Measurements from ENCODE around the gene MUC20. TPM values are rescaled to one million over a fixed set of nuclear protein-coding genes. Genes with fewer than 3 reads are reported as not detected.
A peak's percentile ranks its signal among the peaks of the same experiment; 100 is the strongest.
"Not testable (repeated sequence)": the region's sequence is repeated elsewhere in the genome, so short reads cannot be mapped to it uniquely, and the experiment has no call there.

Gene MUC20
- total and polyA plus RNA-seq, 9 of the 15 experiments (the other 6 are each of a cell fraction or from before 2014, with no cell fraction given) = 0.03 to 0.23 (median 0.15) TPM; not detected in 3

DNA sequence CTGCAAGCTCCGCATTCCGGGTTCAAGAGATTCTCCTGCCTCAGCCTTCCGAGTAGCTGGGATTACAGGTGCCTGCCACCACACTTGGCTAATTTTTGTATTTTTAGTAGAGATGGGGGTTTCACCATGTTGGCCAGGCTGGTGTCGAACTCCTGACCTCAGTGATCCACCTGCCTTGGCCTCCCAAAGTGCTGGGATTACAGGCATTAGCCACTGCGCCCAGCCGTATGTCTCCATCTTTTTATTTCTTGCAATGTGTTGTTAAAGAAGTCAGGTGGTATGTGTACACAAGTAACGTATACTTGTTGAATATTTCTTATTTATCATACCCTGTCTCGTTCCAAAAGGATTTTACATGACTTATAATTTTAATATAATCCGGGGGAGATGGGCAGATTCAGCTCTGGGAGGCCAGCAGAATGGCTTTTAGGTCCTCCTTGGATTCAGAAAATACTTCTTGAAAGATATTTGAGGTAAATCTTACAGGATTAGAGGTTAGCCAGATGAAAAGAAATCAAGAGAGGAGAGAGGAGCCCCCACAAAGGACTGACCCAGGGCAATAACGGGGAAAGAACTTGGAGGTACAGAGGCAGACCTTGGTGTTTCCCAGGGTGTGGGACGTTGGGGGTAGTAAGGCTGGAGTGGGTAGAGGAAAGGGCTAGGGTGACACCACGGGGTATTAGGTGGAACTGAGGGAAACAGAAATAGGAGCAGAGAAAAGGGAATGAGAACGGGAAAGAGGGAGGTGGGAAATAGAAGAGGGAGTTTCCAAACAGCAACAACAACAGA lies 27.2 kb upstream of the MUC20 start (continued):
- TF ChIP-seq ZNF408 (CRISPR knock-in tag; IDR thresholded peaks at IDR 0.05; ENCODE audit: low read depth) = 0 out of 2 replicates have a peak, but pooled peaks have one; percentile 63
- no peak for TF ChIP-seq NCOA1 (IDR thresholded peaks at IDR 0.05; ENCODE audit: low read depth)
- TF ChIP-seq THRAP3 (IDR thresholded peaks at IDR 0.05; ENCODE audit: borderline replicate concordance) = no peak
- TF ChIP-seq ARHGAP35 (IDR thresholded peaks at IDR 0.05; ENCODE audit: partially characterized antibody) = peak; percentile 43
- TF ChIP-seq ZNF224 (CRISPR knock-in tag; IDR thresholded peaks at IDR 0.05) = no peak

DNA sequence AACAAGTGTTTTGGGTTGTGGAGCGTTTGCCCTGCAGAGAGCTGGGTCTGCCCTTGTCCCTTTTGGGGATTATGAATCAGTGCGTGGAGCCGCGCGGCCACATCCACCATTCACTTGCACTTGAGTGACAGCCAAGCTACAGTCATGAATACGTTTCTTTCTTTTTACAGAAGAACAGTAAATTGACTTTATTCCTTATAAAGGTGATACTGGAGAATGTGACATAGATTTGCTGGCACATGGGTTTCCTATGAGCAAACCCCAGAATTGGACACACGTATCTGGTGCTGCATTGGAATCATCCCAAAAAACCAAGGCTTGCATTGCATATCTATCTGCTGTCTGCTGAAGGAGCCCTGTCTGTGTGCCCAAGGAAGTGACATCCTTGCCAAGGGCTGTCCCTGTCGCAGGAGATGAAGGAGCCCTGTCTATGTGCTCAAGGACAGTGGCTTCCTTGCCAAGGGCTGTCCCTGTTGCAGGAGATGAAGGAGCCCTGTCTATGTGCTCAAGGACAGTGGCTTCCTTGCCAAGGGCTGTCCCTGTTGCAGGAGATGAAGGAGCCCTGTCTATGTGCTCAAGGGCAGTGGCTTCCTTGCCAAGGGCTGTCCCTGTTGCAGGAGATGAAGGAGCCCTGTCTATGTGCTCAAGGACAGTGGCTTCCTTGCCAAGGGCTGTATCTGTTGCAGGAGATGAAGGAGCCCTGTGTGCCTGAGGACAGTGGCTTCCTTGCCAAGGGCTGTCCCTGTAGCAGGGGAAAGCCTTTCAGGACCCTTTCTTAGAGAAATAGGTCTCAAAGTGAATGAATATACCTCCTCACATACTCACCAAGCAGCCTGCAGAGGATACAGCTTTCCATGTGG lies 26.3 kb upstream of the MUC20 start:
- ATAC-seq; H3K27ac ChIP-seq (ENCODE audit: extremely low read depth, low read depth, low read length); H3K9me1 ChIP-seq (ENCODE audit: control insufficient read depth, insufficient read depth, low read length); CTCF ChIA-PET (ENCODE audit: low intra/inter-chr PET ratio); FAIRE-seq; BruUV-seq (replicated peaks); H3K9ac ChIP-seq (ENCODE audit: insufficient read depth in 1 of 2, low read depth in 2 of 2, low read length in 2 of 2); H3K4me2 ChIP-seq (ENCODE audit: insufficient read depth, low read length); H3K9me3 ChIP-seq (replicated peaks; ENCODE audit: control insufficient read depth, insufficient read depth, low read depth, low read length); H3K79me2 ChIP-seq (ENCODE audit: control insufficient read depth, insufficient read depth, low read length); H2AFZ ChIP-seq (ENCODE audit: low read depth, low read length); in situ Hi-C loops (cut with MboI); H4K20me1 ChIP-seq (replicated peaks; ENCODE audit: control insufficient read depth, insufficient read depth, low read length); H3K27me3 ChIP-seq (ENCODE audit: control insufficient read depth in 2 of 2, insufficient read depth in 2 of 2, low read length in 2 of 2); H3K4me3 ChIP-seq: not testable (repeated sequence)
- 72% methylated on average over 8 of the region's 8 CpGs for WGBS (ENCODE audit: insufficient coverage, low coverage, missing lambda C conversion rate)
- H3K4me1 ChIP-seq (replicated peaks in 1 of 2; ENCODE audit: control insufficient read depth in 2 of 2, insufficient read depth in 2 of 2, low read length in 2 of 2) = peaks cover 9 to 16% of the 10 kb centered on the region in 2 experiments; a peak in 3 of 5 replicates
- TF ChIP-seq ZNF263 (CRISPR knock-in tag; IDR thresholded peaks at IDR 0.05; ENCODE audit: borderline replicate concordance) = peak; percentile 6; the same call in 1 of the 2 replicates
- 0 out of 2 replicates have a peak, but pooled peaks have one; percentile 22 for TF ChIP-seq POLR2AphosphoS2 (IDR thresholded peaks at IDR 0.05; ENCODE audit: low read length)
- TF ChIP-seq, protein P1, sequence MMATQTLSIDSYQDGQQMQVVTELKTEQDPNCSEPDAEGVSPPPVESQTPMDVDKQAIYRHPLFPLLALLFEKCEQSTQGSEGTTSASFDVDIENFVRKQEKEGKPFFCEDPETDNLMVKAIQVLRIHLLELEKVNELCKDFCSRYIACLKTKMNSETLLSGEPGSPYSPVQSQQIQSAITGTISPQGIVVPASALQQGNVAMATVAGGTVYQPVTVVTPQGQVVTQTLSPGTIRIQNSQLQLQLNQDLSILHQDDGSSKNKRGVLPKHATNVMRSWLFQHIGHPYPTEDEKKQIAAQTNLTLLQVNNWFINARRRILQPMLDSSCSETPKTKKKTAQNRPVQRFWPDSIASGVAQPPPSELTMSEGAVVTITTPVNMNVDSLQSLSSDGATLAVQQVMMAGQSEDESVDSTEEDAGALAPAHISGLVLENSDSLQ (IDR thresholded peaks at IDR 0.05) = peak; percentile 79
- peak; percentile 4; the same call in 1 of the 2 replicates for TF ChIP-seq SUPT5H (IDR thresholded peaks at IDR 0.05)
- TF ChIP-seq PHF8 (IDR thresholded peaks at IDR 0.05; ENCODE audit: borderline replicate concordance, low read length) = 0 out of 2 replicates have a peak, but pooled peaks have one; percentile 11
- POLR2A ChIA-PET = interaction anchor here (2.5 kb wide), 1 partner anchor 9 kb away, joined by 6 read pairs; no protein-coding TSS in a partner anchor
- intact Hi-C loops (cut with micrococcal nuclease) = loop anchor here (5.0 kb wide), 1 partner anchor 263 kb away; no protein-coding TSS in a partner anchor
- peaks cover 66% of the 10 kb centered on the region for H3K36me3 ChIP-seq (ENCODE audit: control insufficient read depth, insufficient read depth, low read length)
- peak in 1 of 4 experiments; percentile 16 for DNase-seq (ENCODE audit: extremely low read depth in 1 of 4, low spot score in 3 of 4)
